GM23338 (cell line): Measurements from ENCODE around the gene NKAIN2. TPM values are rescaled to one million over a fixed set of nuclear protein-coding genes. Genes with fewer than 3 reads are reported as not detected.

Experiments
- ATAC-seq: fragments of 200-7000 bp; cut with Tn5 transposase; 3 replicates; pipeline ENCODE4 v1.9.1; 2020
- DNase-seq: peaks from one replicate; pipeline ENCODE4 v3.0.0-alpha.2; 2015; ENCODE audit warnings: low spot score
- H2AFZ ChIP-seq: fragments of 200-600 bp; sonication (generic); 2 replicates; pipeline ENCODE4 v1.8.0; 2016; ENCODE audit warnings: antibody characterized with exemption, mild to moderate bottlenecking, moderate library complexity
- H3F3A ChIP-seq: fragments of 200-600 bp; sonication (generic); replicated peaks from 2 replicates; pipeline ENCODE4 v1.8.0; 2017; ENCODE audit warnings: antibody characterized with exemption, mixed run types, low read depth
- H3K27ac ChIP-seq: fragments of 200-600 bp; sonication (generic); 2 replicates; pipeline ENCODE4 v1.6.1; 2016; ENCODE audit warnings: low read depth
- H3K27me3 ChIP-seq: fragments of 200-600 bp; sonication (generic); 2 replicates; pipeline ENCODE4 v1.8.0; 2016; ENCODE audit warnings: mild to moderate bottlenecking, mixed run types, moderate library complexity; ENCODE audit not compliant: insufficient read depth
- H3K36me3 ChIP-seq: fragments of 200-600 bp; sonication (generic); 2 replicates; pipeline ENCODE4 v1.8.0; 2016; ENCODE audit warnings: mild to moderate bottlenecking; ENCODE audit not compliant: insufficient read depth
- H3K4me1 ChIP-seq: fragments of 200-600 bp; sonication (generic); 2 replicates; pipeline ENCODE4 v1.8.0; 2016; ENCODE audit warnings: mild to moderate bottlenecking, moderate library complexity; ENCODE audit not compliant: insufficient read depth
- H3K4me2 ChIP-seq: fragments of 200-600 bp; sonication (generic); 2 replicates; pipeline ENCODE4 v1.7.1; 2017; ENCODE audit warnings: mixed run types
- H3K4me3 ChIP-seq: fragments of 200-600 bp; sonication (generic); 2 replicates; pipeline ENCODE4 v1.6.1; 2016; ENCODE audit warnings: mixed run types
- H3K79me2 ChIP-seq: fragments of 200-600 bp; sonication (generic); replicated peaks from 2 replicates; pipeline ENCODE4 v1.8.0; 2017; ENCODE audit warnings: mild to moderate bottlenecking; ENCODE audit not compliant: insufficient read depth
- H3K9me2 ChIP-seq: fragments of 200-600 bp; sonication (generic); 2 replicates; pipeline ENCODE4 v1.8.0; 2017; ENCODE audit not compliant: insufficient read depth
- H4K20me1 ChIP-seq: fragments of 200-600 bp; sonication (generic); replicated peaks from 2 replicates; pipeline ENCODE4 v1.8.0; 2017; ENCODE audit warnings: mild to moderate bottlenecking; ENCODE audit not compliant: insufficient read depth
- H3K27ac Mint-ChIP-seq: 2 replicates; pipeline ENCODE4 v1.8.0; 2020; ENCODE audit warnings: inconsistent platforms, mild to moderate bottlenecking, moderate library complexity, mixed read lengths
- H3K27me3 Mint-ChIP-seq: 3 replicates; pipeline ENCODE4 v1.8.0; 2022; ENCODE audit warnings: low read depth, mild to moderate bottlenecking, moderate library complexity, mixed read lengths, inconsistent platforms; ENCODE audit not compliant: insufficient read depth, poor library complexity
- H3K36me3 Mint-ChIP-seq: 3 replicates; pipeline ENCODE4 v1.8.0; 2021; ENCODE audit warnings: low read depth, mild to moderate bottlenecking, inconsistent platforms, moderate library complexity, mixed read lengths
- H3K4me1 Mint-ChIP-seq: 3 replicates; pipeline ENCODE4 v1.8.0; 2020; ENCODE audit warnings: mild to moderate bottlenecking, inconsistent platforms, mixed read lengths
- H3K4me3 Mint-ChIP-seq: 3 replicates; pipeline ENCODE4 v1.8.0; 2021; ENCODE audit warnings: moderate library complexity, mild to moderate bottlenecking, inconsistent platforms, mixed read lengths
- H3K9me3 Mint-ChIP-seq: 3 replicates; pipeline ENCODE4 v1.8.0; 2020; ENCODE audit warnings: moderate library complexity, mild to moderate bottlenecking, inconsistent platforms, mixed read lengths
- ETS1 ChIP-seq: IDR thresholded peaks from 2 replicates; pipeline ENCODE4 v1.6.1; 2016; ENCODE audit warnings: antibody characterized with exemption
- EZH2phosphoT487 ChIP-seq: fragments of 200-600 bp; sonication (generic); IDR thresholded peaks from one replicate; pipeline ENCODE4 v1.8.1; 2018; ENCODE audit warnings: antibody characterized with exemption; ENCODE audit not compliant: unreplicated experiment
- JUNB ChIP-seq: IDR thresholded peaks from one replicate; pipeline ENCODE4 v1.6.1; 2016; ENCODE audit warnings: antibody characterized with exemption; ENCODE audit not compliant: unreplicated experiment
- NANOG ChIP-seq: IDR thresholded peaks from 2 replicates; pipeline ENCODE4 v1.6.1; 2016; ENCODE audit warnings: antibody characterized with exemption, borderline replicate concordance
- POLR2AphosphoS5 ChIP-seq: IDR thresholded peaks from 2 replicates; pipeline ENCODE4 v1.6.1; 2016; ENCODE audit warnings: antibody characterized with exemption, low read depth
- STAT1 ChIP-seq: IDR thresholded peaks from one replicate; pipeline ENCODE4 v1.6.1; 2016; ENCODE audit warnings: antibody characterized with exemption; ENCODE audit not compliant: unreplicated experiment
- ZNF114 ChIP-seq: fragments of 250-450 bp; sonication (Bioruptor Pico); IDR thresholded peaks from 2 replicates; pipeline ENCODE4 v1.5.0; 2020; ENCODE audit warnings: mild to moderate bottlenecking, moderate library complexity
- ZNF331 ChIP-seq: fragments of 250-450 bp; sonication (Bioruptor Pico); IDR thresholded peaks from 2 replicates; pipeline ENCODE4 v1.5.0; 2020; ENCODE audit warnings: low read depth, mild to moderate bottlenecking, moderate library complexity
- polyA plus RNA-seq: library from polyadenylated mRNA; unstranded; fragments of >200 nt; fragmentation: Nextera tagmentation; extraction: Ambion mirVana; gene quantifications from 2 replicates; pipeline ENCODE4 v1.2.1, GENCODE V29; 2016
- total RNA-seq: library from RNA; depleted of rRNA; stranded (reverse); fragments of >200 nt; shearing (Covaris generic); gene quantifications from 2 replicates; pipeline ENCODE4 v1.2.3, GENCODE V29; 2014
- TF ChIP-seq, protein P1 (sequence below): fragments of 250-450 bp; sonication (Bioruptor Pico); IDR thresholded peaks from 2 replicates; pipeline ENCODE4 v1.5.0; 2020; ENCODE audit warnings: mild to moderate bottlenecking, moderate library complexity
- TF ChIP-seq, protein P2 (sequence below), 2 experiments: fragments of 200-600 bp in 1 of 2; sonication (generic) in 1 of 2; conservative IDR thresholded peaks; 2 replicates each; pipeline versions ENCODE4 v1.5.1 to v1.6.1; 2016 to 2017; ENCODE audit warnings: antibody characterized with exemption in 2 of 2, low read depth in 2 of 2, mild to moderate bottlenecking in 2 of 2, moderate library complexity in 1 of 2

NKAIN2 gene
- total and polyA plus RNA-seq, 2 experiments from 2014 or later: 0.39 to 1.1 TPM

DNA sequence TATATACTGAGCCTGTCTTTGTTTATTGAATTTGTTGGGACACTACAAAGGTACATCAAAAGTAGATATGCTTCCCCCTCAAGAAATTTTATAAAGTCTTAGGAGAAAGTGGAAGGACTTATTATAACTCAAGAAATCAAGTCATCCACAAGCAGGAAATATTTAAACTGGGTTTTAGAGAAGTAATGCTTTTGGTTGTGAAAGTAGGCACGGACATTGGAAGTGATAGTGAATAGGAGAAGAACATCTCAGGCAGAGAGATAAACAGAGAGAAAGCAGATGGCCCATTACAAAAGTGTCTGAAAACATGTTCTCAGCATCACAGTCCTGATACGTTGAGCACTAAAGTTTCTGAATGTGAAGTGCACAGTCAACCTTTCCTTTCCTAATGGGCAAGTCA lies 742.9 kb downstream of the NKAIN2 start (continued):
- TF ChIP-seq, protein P1, sequence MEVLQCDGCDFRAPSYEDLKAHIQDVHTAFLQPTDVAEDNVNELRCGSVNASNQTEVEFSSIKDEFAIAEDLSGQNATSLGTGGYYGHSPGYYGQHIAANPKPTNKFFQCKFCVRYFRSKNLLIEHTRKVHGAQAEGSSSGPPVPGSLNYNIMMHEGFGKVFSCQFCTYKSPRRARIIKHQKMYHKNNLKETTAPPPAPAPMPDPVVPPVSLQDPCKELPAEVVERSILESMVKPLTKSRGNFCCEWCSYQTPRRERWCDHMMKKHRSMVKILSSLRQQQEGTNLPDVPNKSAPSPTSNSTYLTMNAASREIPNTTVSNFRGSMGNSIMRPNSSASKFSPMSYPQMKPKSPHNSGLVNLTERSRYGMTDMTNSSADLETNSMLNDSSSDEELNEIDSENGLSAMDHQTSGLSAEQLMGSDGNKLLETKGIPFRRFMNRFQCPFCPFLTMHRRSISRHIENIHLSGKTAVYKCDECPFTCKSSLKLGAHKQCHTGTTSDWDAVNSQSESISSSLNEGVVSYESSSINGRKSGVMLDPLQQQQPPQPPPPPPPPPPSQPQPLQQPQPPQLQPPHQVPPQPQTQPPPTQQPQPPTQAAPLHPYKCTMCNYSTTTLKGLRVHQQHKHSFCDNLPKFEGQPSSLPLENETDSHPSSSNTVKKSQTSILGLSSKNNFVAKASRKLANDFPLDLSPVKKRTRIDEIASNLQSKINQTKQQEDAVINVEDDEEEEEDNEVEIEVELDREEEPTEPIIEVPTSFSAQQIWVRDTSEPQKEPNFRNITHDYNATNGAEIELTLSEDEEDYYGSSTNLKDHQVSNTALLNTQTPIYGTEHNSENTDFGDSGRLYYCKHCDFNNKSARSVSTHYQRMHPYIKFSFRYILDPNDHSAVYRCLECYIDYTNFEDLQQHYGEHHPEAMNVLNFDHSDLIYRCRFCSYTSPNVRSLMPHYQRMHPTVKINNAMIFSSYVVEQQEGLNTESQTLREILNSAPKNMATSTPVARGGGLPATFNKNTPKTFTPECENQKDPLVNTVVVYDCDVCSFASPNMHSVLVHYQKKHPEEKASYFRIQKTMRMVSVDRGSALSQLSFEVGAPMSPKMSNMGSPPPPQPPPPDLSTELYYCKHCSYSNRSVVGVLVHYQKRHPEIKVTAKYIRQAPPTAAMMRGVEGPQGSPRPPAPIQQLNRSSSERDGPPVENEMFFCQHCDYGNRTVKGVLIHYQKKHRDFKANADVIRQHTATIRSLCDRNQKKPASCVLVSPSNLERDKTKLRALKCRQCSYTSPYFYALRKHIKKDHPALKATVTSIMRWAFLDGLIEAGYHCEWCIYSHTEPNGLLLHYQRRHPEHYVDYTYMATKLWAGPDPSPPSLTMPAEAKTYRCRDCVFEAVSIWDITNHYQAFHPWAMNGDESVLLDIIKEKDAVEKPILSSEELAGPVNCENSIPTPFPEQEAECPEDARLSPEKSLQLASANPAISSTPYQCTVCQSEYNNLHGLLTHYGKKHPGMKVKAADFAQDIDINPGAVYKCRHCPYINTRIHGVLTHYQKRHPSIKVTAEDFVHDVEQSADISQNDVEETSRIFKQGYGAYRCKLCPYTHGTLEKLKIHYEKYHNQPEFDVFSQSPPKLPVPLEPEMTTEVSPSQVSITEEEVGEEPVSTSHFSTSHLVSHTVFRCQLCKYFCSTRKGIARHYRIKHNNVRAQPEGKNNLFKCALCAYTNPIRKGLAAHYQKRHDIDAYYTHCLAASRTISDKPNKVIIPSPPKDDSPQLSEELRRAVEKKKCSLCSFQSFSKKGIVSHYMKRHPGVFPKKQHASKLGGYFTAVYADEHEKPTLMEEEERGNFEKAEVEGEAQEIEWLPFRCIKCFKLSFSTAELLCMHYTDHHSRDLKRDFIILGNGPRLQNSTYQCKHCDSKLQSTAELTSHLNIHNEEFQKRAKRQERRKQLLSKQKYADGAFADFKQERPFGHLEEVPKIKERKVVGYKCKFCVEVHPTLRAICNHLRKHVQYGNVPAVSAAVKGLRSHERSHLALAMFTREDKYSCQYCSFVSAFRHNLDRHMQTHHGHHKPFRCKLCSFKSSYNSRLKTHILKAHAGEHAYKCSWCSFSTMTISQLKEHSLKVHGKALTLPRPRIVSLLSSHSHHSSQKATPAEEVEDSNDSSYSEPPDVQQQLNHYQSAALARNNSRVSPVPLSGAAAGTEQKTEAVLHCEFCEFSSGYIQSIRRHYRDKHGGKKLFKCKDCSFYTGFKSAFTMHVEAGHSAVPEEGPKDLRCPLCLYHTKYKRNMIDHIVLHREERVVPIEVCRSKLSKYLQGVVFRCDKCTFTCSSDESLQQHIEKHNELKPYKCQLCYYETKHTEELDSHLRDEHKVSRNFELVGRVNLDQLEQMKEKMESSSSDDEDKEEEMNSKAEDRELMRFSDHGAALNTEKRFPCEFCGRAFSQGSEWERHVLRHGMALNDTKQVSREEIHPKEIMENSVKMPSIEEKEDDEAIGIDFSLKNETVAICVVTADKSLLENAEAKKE: no peak
- TF ChIP-seq, protein P2, sequence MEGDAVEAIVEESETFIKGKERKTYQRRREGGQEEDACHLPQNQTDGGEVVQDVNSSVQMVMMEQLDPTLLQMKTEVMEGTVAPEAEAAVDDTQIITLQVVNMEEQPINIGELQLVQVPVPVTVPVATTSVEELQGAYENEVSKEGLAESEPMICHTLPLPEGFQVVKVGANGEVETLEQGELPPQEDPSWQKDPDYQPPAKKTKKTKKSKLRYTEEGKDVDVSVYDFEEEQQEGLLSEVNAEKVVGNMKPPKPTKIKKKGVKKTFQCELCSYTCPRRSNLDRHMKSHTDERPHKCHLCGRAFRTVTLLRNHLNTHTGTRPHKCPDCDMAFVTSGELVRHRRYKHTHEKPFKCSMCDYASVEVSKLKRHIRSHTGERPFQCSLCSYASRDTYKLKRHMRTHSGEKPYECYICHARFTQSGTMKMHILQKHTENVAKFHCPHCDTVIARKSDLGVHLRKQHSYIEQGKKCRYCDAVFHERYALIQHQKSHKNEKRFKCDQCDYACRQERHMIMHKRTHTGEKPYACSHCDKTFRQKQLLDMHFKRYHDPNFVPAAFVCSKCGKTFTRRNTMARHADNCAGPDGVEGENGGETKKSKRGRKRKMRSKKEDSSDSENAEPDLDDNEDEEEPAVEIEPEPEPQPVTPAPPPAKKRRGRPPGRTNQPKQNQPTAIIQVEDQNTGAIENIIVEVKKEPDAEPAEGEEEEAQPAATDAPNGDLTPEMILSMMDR (conservative IDR thresholded peaks at IDR 0.05; ENCODE audit: low read depth in 2 of 2): no peak

GRCh38 chr6:124551711-124552233 lies 748.1 kb downstream of the NKAIN2 start:
- no peak overlapping the region for H3K4me3 Mint-ChIP-seq
- no peaks in the 10 kb centered on the region for H3K36me3 ChIP-seq
- no peak overlapping the region for H3K4me3 ChIP-seq
- no peaks in the 10 kb centered on the region for H4K20me1 ChIP-seq
- DNase-seq (no peak), ATAC-seq (no peak)
- no peaks in the 10 kb centered on the region for H3K9me3 Mint-ChIP-seq
- H3K27ac Mint-ChIP-seq: no peak overlapping the region
- no peaks in the 10 kb centered on the region; the same call in 2 of the 3 replicates for H3K36me3 Mint-ChIP-seq
- H3K4me1 Mint-ChIP-seq: no peaks in the 10 kb centered on the region
- H3K27ac ChIP-seq: no peak overlapping the region
- H3K9me2 ChIP-seq: peaks cover 3% of the 10 kb centered on the region; the same call in 1 of the 2 replicates
- no peaks in the 10 kb centered on the region for H3K4me1 ChIP-seq
- H3K4me2 ChIP-seq: no peak overlapping the region
- H3K27me3 ChIP-seq: no peaks in the 10 kb centered on the region
- H3K79me2 ChIP-seq: no peaks in the 10 kb centered on the region
- no peak overlapping the region for H2AFZ ChIP-seq
- H3F3A ChIP-seq: no peaks in the 10 kb centered on the region
- no peaks in the 10 kb centered on the region for H3K27me3 Mint-ChIP-seq
- TF ChIP-seq ETS1 (no peak), NANOG (no peak), ZNF331 (CRISPR knock-in tag) (no peak), POLR2AphosphoS5 (no peak), ZNF114 (CRISPR knock-in tag) (no peak), JUNB (no peak), EZH2phosphoT487 (no peak), STAT1 (no peak)
- TF ChIP-seq, protein P2 (conservative IDR thresholded peaks at IDR 0.05; ENCODE audit: low read depth in 2 of 2): no peak
